GM23338 (cell line): ENCODE data around the gene NUDT6.

ENCODE experiments used
- CTCF ChIP-seq, 2 experiments: fragments of 200-600 bp in 1 of 2; sonication (generic) in 1 of 2; conservative IDR thresholded peaks; 2 replicates each; pipeline versions ENCODE4 v1.5.1 to v1.6.1; 2016 to 2017; ENCODE audit warnings: antibody characterized with exemption in 2 of 2, low read depth in 2 of 2, mild to moderate bottlenecking in 2 of 2, moderate library complexity in 1 of 2
- EZH2phosphoT487 ChIP-seq: fragments of 200-600 bp; sonication (generic); IDR thresholded peaks from one replicate; pipeline ENCODE4 v1.8.1; 2018; ENCODE audit warnings: antibody characterized with exemption; ENCODE audit not compliant: unreplicated experiment
- NANOG ChIP-seq: IDR thresholded peaks from 2 replicates; pipeline ENCODE4 v1.6.1; 2016; ENCODE audit warnings: antibody characterized with exemption, borderline replicate concordance
- REST ChIP-seq: IDR thresholded peaks from one replicate; pipeline ENCODE4 v1.6.1; 2018; ENCODE audit warnings: antibody characterized with exemption; ENCODE audit not compliant: unreplicated experiment

- TF ChIP-seq CTCF (conservative IDR thresholded peaks at IDR 0.05; ENCODE audit: low read depth in 2 of 2) (no peak), EZH2phosphoT487 (no peak), NANOG (no peak), REST (no peak)
Measured at GRCh38 chr4:122946142-122946541, 23.7 kb upstream of the NUDT6 start.
